ENCODE measurements around the gene NSUN6.
"Not testable (repeated sequence)": the region's sequence is repeated elsewhere in the genome, so short reads cannot be mapped to it uniquely, and the experiment has no call there.

NSUN6 gene

GRCh38 chr10:18650404-18650997 is 886 bp downstream of the NSUN6 start:
- no peak for DNase-seq (ENCODE audit: low read depth)
- H3K4me3 ChIP-seq (ENCODE audit: low read length): peak overlapping the region; percentile 90
- TF ChIP-seq, protein P1, sequence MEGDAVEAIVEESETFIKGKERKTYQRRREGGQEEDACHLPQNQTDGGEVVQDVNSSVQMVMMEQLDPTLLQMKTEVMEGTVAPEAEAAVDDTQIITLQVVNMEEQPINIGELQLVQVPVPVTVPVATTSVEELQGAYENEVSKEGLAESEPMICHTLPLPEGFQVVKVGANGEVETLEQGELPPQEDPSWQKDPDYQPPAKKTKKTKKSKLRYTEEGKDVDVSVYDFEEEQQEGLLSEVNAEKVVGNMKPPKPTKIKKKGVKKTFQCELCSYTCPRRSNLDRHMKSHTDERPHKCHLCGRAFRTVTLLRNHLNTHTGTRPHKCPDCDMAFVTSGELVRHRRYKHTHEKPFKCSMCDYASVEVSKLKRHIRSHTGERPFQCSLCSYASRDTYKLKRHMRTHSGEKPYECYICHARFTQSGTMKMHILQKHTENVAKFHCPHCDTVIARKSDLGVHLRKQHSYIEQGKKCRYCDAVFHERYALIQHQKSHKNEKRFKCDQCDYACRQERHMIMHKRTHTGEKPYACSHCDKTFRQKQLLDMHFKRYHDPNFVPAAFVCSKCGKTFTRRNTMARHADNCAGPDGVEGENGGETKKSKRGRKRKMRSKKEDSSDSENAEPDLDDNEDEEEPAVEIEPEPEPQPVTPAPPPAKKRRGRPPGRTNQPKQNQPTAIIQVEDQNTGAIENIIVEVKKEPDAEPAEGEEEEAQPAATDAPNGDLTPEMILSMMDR (IDR thresholded peaks at IDR 0.05; ENCODE audit: insufficient read depth, low read depth, low read length, missing control alignments): no peak

GRCh38 chr10:18649364-18649959 is 1.9 kb downstream of the NSUN6 start:
- TF ChIP-seq, protein P1 (IDR thresholded peaks at IDR 0.05; ENCODE audit: insufficient read depth, low read depth, low read length, missing control alignments): no peak
- no peak for DNase-seq (ENCODE audit: low read depth)
- peak overlapping the region; percentile 90 for H3K4me3 ChIP-seq (ENCODE audit: low read length)

GRCh38 chr10:18647945-18648344 is 3.4 kb downstream of the NSUN6 start:
- DNase-seq (ENCODE audit: low read depth): no peak
- TF ChIP-seq, protein P1 (IDR thresholded peaks at IDR 0.05; ENCODE audit: insufficient read depth, low read depth, low read length, missing control alignments): no peak
- H3K4me3 ChIP-seq (ENCODE audit: low read length): no peak overlapping the region

DNA sequence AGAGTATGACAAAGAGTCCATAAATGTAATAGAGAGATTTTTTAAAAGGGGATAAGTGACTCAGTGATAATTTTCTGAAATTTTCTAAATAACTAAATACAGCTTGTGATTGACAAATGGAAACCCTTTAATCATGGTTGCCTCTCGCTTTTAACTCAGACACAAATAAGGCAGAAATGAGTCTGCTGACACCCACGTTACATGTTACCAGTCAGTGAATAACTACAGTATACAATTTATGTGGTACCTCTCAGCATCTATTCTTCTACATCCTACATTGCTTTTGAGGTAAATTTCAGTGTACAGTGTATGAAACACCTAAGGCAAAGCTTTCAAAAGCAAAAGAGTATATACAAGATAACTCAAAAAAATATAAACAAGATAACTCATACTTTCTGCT is 4.2 kb downstream of the NSUN6 start:
- TF ChIP-seq, protein P1 (IDR thresholded peaks at IDR 0.05; ENCODE audit: insufficient read depth, low read depth, low read length, missing control alignments): no peak
- H3K4me3 ChIP-seq (ENCODE audit: low read length): no peak overlapping the region
- DNase-seq (ENCODE audit: low read depth): no peak

DNA sequence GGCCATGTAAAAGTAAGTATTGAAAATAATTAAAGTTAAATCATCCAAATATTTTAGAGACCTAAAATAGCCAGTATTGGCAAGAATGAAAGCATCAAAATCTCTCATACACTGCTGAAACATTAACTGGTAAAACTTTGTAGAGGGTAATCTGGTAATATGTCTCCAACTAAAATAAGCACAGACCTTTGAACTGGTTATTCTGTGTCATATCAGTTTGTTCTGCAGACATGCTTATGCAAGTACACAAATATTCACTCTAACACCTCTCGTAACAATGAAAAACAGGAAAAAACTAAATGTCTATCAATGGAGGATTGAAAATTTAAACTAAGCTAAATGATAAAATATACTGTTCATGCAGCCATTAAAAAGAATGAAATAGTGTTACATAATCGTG is 11.7 kb downstream of the NSUN6 start:
- not testable (repeated sequence) for DNase-seq (ENCODE audit: low read depth)

DNA sequence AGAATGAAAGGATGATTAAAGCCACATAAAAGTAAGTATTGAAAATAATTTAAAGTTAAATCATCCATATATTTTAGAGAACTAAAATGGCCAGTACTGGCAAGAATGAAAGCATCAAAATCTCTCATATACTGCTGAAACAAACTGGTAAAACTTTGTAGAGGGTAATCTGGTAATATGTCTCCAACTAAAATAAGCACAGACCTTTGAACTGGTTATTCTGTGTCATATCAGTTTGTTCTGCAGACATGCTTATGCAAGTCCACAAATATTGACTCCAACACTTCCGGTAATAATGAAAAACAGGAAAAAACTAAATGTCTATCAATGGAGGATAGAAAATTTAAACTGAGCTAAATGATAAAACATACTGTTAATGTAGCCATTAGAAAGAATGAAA is 14.0 kb downstream of the NSUN6 start:
- DNase-seq (ENCODE audit: low read depth); H3K4me3 ChIP-seq (ENCODE audit: low read length): not testable (repeated sequence)

More for the DNA sequence above, 11.7 kb downstream of the NSUN6 start:
- not testable (repeated sequence) for H3K4me3 ChIP-seq (ENCODE audit: low read length)

GRCh38 chr10:18635995-18636394 is 15.4 kb downstream of the NSUN6 start:
- no peak for DNase-seq (ENCODE audit: low read depth)
- H3K4me3 ChIP-seq (ENCODE audit: low read length): no peak overlapping the region
- TF ChIP-seq, protein P1 (IDR thresholded peaks at IDR 0.05; ENCODE audit: insufficient read depth, low read depth, low read length, missing control alignments): no peak

DNA sequence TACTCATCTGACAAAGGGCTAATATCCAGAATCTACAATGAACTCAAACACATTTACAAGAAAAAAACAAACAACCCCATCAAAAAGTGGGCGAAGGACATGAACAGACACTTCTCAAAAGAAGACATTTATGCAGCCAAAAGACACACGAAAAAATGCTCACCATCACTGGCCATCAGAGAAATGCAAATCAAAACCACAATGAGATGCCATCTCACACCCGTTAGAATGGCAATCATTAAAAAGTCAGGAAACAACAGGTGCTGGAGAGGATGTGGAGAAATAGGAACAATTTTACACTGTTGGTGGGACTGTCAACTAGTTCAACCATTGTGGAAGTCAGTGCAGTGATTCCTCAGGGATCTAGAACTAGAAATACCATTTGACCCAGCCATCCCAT is 18.9 kb downstream of the NSUN6 start:
- not testable (repeated sequence) for H3K4me3 ChIP-seq (ENCODE audit: low read length); DNase-seq (ENCODE audit: low read depth)

DNA sequence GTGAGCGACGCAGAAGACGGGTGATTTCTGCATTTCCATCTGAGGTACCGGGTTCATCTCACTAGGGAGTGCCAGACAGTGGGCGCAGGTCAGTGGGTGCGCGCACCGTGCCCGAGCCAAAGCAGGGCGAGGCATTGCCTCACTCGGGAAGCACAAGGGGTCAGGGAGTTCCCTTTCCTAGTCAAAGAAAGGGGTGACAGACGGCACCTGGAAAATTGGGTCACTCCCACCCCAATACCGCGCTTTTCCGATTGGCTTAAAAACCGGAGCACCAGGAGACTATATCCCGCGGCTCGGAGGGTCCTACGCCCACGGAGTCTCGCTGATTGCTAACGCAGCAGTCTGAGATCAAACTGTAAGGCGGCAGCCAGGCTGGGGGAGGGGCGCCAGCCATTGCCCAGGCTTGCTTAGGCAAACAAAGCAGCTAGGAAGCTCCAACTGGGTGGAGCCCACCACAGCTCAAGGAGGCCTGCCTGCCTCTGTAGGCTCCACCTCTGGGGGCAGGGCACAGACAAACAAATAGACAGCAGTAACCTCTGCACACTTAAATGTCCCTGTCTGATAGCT is 23.9 kb downstream of the NSUN6 start:
- H3K4me3 ChIP-seq (ENCODE audit: low read length): peak overlapping the region; percentile 50
- DNase-seq (ENCODE audit: low read depth): peak; percentile 84
